Stimulated activated CD8-positive, alpha-beta memory T cell treated with anti-CD3 and anti-CD28 coated beads, Interleukin-7, amount 100 ng/mL, for 24 hours (primary cell): ENCODE results near the gene PUDP.

Source experiments
- DNase-seq: peaks from one replicate; pipeline ENCODE4 v3.0.0-alpha.2; 2020; ENCODE audit warnings: low read depth

The PUDP gene

DNA sequence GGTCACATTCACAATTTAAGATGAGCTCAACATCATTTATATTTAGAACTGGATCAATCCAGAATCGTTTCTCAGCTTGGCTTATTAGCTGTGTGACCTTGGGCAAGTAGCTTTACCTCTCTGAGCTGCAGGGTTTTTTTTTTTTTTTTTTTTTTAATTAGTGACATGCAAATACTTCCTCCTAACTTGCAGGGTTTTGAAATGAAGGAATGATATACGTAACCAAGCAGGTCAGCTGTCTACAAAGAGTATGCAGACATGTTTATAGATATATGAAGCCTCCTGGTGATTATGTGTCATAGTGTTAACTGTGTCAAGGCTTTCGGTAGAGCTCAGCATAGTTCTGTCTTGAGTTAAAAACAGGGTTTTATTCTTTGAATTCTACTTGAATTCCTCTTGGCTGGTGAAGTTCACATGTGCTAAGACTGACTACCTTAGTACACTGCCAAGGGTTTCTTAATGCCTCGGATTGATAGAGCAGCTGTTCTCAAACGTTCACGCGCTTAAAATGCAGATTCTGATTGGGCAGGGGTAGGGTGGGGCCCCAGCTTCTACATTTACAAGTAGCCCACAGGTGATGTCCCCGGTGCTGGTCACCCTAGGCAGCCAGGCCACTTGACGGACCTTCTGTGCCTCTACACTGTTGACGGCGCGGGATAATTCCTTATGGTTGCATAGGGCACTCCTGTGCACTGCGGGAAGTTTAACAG, 1.1 kb downstream of the PUDP start:
- DNase-seq = no peak

GRCh38 chrX:7146020-7146702, 1.8 kb downstream of the PUDP start:
- no peak for DNase-seq

GRCh38 chrX:7145454-7145853, 2.5 kb downstream of the PUDP start:
- no peak for DNase-seq

- DNase-seq = no peak
Measured at GRCh38 chrX:7143941-7144525, 3.9 kb downstream of the PUDP start.

- no peak for DNase-seq
Measured at GRCh38 chrX:7143076-7143475, 4.9 kb downstream of the PUDP start.

- DNase-seq = no peak
Measured at GRCh38 chrX:7139202-7140081, 8.5 kb downstream of the PUDP start.

- DNase-seq = no peak
Measured at GRCh38 chrX:7134981-7135380, 13.0 kb downstream of the PUDP start.

DNA sequence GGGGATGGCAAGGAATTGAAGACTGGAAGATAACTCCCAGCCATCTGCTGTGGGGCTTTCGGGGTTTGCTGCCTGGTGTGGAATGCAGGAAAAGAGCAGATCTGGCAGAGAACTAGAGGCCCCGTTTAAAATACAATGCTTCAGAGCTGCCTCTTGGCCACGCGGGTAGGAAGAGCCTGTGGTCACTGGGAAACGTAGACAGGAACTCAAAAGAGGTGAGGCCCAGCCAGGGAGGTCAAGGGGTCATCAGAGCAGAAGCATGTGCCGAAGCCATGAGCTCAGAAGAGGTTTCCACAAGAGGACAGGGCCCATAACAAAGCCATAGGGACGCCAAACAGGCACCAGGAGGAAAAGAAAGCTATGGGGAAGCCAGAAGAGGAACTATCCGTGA, 14.9 kb downstream of the PUDP start:
- no peak for DNase-seq

DNA sequence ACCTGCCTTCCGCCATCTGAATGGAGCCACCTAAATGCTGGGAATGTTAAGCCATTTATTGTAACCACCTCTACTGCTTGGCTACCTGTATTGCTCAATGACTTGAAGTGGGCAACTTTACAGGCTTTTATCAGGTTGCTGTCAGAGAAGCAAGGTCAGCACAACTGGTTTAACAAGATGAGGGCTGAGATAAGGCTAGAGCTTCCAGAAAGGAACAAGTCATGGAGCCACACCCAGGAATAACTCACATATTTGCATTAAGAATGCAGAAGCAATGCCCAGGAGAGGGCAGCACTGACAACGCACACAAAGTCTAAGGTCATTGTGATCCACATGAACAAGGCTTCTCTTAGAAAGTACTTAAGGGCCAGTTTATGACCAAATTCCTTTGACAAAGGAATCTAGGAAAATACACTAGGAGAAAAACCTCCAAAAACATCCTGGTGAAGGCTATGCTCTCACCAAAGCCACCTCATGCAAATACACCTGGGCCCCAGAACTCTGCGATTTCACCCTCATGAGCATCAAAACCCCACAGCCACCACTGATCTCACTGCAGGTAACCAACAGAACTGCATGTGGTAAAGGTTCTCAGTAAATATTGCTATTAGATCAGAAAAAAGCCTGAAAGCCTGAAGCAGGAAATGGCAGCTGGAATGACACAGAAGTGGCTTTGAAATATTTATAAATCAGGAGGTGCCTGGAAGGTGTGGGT, 15.5 kb downstream of the PUDP start:
- no peak for DNase-seq

DNA sequence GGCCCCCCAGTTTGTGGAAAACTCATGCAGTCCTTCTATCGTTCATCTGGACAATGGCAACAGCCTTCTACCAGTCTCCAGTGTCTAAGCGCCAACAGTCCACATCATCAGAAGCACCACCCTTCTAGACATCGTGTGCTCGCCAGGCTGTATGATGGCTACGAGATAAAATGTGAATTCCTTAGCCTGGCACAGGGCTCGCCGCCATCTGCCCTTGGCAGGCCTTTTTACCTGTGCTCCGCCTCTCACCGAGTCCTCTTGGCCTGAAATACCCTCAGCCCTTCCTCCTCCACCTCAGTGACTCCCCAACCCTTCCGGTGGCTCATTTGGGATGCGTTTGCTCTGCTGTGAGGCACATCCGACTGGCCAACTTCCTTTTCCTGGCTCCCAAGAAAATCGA, 16.3 kb downstream of the PUDP start:
- DNase-seq = no peak

- DNase-seq = no peak
Measured at GRCh38 chrX:7127056-7127455, 20.9 kb downstream of the PUDP start.

- no peak for DNase-seq
Measured at GRCh38 chrX:7120878-7121219, 27.1 kb downstream of the PUDP start.

GRCh38 chrX:7119950-7120877, 27.7 kb downstream of the PUDP start:
- no peak for DNase-seq

DNA sequence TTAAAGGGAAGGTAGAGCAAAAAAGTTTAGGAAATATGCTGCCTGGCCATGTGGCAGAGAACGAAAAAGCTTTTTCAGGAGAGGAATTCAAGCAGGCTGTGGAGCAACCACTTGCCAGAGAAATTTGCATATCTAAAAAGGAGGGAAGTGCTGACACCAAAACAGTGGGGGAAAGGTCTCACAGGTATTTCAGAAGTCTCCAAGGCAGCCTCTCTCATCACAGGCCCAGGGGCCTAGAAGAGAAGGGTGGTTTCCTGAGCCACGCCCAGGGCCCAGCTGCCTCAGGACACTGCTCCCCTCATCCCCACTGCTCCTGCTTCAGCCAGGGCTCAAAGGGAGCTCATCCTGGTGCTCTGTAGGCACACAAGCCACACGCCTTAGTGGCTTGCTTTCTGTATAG, 30.4 kb downstream of the PUDP start:
- DNase-seq = no peak

DNA sequence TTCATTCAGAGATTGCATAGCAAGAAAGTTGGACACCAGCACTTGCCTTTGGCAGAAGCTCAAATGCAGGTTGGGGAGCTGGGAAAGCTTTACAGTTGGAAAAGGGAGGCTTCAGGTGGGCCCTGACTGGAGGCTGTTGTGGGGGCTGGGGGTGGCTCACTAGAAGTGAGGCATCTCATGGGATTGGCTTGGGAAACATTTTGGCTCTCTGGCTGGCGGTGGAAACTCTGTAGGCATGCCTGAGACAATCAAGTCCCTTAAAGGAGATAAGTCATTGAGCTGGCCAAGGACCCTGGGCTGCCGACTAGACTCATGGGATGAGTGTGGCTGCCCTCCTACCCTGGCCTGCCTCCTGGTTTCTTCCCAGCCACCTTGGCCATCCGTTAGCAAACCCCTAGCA, 31.9 kb downstream of the PUDP start:
- DNase-seq = no peak

DNA sequence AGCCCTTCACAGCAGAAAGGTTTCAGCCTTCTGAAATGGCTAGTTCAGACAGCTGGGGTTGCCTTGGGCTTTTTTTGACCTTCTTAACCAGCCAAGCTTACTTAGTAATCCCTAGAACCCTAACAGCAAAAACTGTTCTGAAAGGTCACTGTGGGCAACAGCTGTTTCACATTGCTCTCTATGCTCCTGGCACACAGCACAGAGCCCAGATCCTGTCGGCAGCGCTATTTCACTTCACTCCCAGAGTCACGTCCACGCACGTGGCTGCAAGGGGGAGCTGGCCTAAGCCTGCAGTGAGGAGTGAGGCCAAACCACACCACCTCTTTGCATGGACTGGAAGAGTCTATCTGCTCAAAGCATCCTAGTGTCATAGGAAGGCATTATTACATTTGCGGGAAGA, 32.4 kb downstream of the PUDP start:
- DNase-seq = no peak

- DNase-seq = no peak
Measured at GRCh38 chrX:7112071-7112470, 35.9 kb downstream of the PUDP start.

DNA sequence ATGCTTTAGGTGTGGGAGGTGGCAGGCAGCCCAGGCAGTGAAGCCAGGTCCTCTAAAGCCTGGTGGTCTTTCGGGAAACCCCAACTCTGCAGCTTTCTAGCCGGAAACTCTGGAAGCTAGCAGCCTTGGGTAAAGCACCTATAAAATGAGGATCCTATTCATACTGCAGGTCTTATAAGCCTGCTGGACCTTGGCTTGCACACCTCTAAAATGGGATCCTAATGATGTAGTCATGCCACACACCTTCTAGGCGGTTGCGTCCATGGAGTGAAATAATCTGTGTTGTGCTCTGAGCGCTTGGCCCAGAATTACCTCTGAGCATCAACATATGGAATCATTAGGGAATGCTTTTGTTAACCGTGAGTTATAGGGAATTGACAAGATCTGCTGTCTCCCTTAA, 36.4 kb downstream of the PUDP start:
- DNase-seq = no peak

DNA sequence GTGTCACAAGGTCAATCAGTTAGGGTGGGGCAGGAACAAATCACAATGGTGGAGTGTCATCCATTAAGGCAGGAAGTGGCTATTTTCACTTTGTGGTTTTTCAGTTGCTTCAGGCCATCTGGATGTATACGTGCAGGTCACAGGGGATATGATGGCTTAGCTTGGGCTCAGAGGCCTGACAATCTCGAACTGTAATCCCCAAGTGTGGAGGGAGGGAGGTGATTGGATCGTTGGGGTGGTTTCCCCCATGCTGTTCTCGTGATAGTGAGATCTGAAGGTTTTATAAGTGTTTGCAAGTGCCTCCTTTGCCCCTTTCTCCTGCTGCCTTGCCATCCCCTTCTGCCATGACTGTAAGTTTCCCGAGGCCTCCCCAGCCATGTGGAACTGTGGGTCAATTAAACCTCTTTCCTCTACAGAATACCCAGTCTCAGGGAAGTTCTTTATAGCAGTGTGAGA, 37.1 kb downstream of the PUDP start:
- no peak for DNase-seq

DNA sequence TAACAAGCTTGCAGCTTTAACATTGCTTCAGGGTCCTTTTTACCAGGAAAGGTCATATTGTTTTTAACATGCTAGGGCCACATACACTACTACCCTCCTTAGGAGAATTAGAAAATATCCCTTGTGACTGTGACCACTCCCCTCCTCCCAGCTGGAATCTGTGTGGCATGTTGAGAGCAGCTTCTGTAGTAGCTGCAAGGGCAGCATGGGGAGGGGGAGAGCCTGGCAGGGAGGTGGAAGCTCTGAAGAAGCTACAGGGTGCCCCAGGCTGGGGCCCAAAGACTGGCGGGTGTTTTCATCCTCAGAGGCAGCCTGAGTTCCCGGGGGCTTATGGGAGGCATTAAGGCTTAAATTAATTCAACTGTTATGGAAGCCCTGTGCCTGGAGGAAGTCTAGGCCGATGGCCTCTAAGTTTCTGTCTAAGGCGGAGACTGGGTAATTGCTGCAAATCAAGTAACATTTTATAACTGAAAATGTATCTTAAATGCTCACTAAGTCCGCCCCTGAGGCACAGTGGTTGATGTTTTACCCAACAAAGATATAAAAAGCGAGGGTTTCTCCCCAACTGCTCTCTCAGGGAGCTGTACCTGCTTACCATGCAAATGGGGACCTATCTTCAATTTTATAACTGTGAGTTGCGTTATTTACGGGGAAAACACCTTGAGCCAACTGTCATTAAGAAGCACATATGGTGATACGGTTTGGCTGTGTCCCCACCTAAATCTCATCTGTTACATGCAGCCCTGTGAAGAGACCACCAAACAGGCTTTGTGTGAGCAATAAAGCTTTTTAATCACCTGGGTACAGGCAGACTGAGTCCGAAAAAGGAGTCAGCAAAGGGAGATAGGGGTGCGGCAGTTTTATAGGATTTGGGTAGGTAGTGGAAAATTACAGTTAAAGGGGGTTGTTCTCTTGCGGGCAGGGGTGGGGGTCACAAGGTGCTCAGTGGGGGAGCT, 37.8 kb downstream of the PUDP start:
- DNase-seq = no peak
